ENCODE data around the gene ADCK2. TPM values are rescaled to one million over a fixed set of nuclear protein-coding genes. Genes with fewer than 3 reads are reported as not detected.
"Not testable (repeated sequence)": the region's sequence is repeated elsewhere in the genome, so short reads cannot be mapped to it uniquely, and the experiment has no call there.

ADCK2 gene
- total RNA-seq, 1 experiment from 2014 or later, result 16.8 TPM

- Histone ChIP-seq H3K4me3 (ENCODE audit: low read length) (peak overlapping the region; percentile 77), H3K27me3 (ENCODE audit: low read length) (no peaks in the 10 kb centered on the region), H3K9me2 (replicated peaks; ENCODE audit: insufficient read depth, low read length) (no peaks in the 10 kb centered on the region), H3K4me2 (ENCODE audit: low read depth, low read length, poor library complexity, severe bottlenecking) (peak overlapping the region; percentile 94), H3K79me2 (ENCODE audit: low read length) (peaks cover 20% of the 10 kb centered on the region), H2AFZ (ENCODE audit: low read length) (0 out of 2 replicates have a peak overlapping the region, but pooled peaks have one; percentile 34), H3K9ac (ENCODE audit: low read length) (peak overlapping the region; percentile 88), H3K9me3 (ENCODE audit: low read length) (no peaks in the 10 kb centered on the region), H3K27ac (ENCODE audit: low read length) (peak overlapping the region; percentile 87), H3K4me1 (ENCODE audit: low read length) (peaks cover 56% of the 10 kb centered on the region), H3K36me3 (ENCODE audit: insufficient read depth, low read length) (peaks cover 6% of the 10 kb centered on the region; the same call in 1 of the 2 replicates), H4K20me1 (ENCODE audit: insufficient read depth, low read depth, low read length) (no peaks in the 10 kb centered on the region)
- DNase-seq, result peak; percentile 66
Measured at GRCh38 chr7:140674899-140675701, 2.4 kb downstream of the ADCK2 start.

GRCh38 chr7:140675726-140676125, 3.0 kb downstream of the ADCK2 start:
- Histone ChIP-seq H2AFZ (ENCODE audit: low read length) (0 out of 2 replicates have a peak overlapping the region, but pooled peaks have one; percentile 34), H4K20me1 (ENCODE audit: insufficient read depth, low read depth, low read length) (no peaks in the 10 kb centered on the region), H3K9me3 (ENCODE audit: low read length) (no peaks in the 10 kb centered on the region), H3K27me3 (ENCODE audit: low read length) (no peaks in the 10 kb centered on the region), H3K4me3 (ENCODE audit: low read length) (peak overlapping the region; percentile 77), H3K9me2 (replicated peaks; ENCODE audit: insufficient read depth, low read length) (no peaks in the 10 kb centered on the region), H3K4me1 (ENCODE audit: low read length) (peaks cover 56% of the 10 kb centered on the region), H3K4me2 (ENCODE audit: low read depth, low read length, poor library complexity, severe bottlenecking) (peak overlapping the region; percentile 94), H3K79me2 (ENCODE audit: low read length) (peaks cover 20% of the 10 kb centered on the region), H3K27ac (ENCODE audit: low read length) (peak overlapping the region; percentile 87), H3K9ac (ENCODE audit: low read length) (peak overlapping the region; percentile 40), H3K36me3 (ENCODE audit: insufficient read depth, low read length) (peaks cover 6% of the 10 kb centered on the region; the same call in 1 of the 2 replicates)
- DNase-seq, result no peak

- Histone ChIP-seq H2AFZ (ENCODE audit: low read length) (no peak overlapping the region; the same call in 1 of the 2 replicates), H3K4me2 (ENCODE audit: low read depth, low read length, poor library complexity, severe bottlenecking) (peak overlapping the region; percentile 94), H4K20me1 (ENCODE audit: insufficient read depth, low read depth, low read length) (no peaks in the 10 kb centered on the region), H3K27me3 (ENCODE audit: low read length) (no peaks in the 10 kb centered on the region), H3K9me3 (ENCODE audit: low read length) (no peaks in the 10 kb centered on the region), H3K27ac (ENCODE audit: low read length) (peak overlapping the region; percentile 87), H3K9me2 (replicated peaks; ENCODE audit: insufficient read depth, low read length) (no peaks in the 10 kb centered on the region), H3K4me3 (ENCODE audit: low read length) (peak overlapping the region; percentile 77; the same call in 1 of the 2 replicates), H3K4me1 (ENCODE audit: low read length) (peaks cover 56% of the 10 kb centered on the region), H3K79me2 (ENCODE audit: low read length) (peaks cover 20% of the 10 kb centered on the region), H3K9ac (ENCODE audit: low read length) (peak overlapping the region; percentile 40), H3K36me3 (ENCODE audit: insufficient read depth, low read length) (peaks cover 6% of the 10 kb centered on the region; the same call in 1 of the 2 replicates)
- DNase-seq, result peak; percentile 87
Measured at GRCh38 chr7:140676306-140676705, 3.6 kb downstream of the ADCK2 start.

- DNase-seq; H3K9ac ChIP-seq (ENCODE audit: low read length); H3K27me3 ChIP-seq (ENCODE audit: low read length); H3K36me3 ChIP-seq (ENCODE audit: insufficient read depth, low read length); H2AFZ ChIP-seq (ENCODE audit: low read length); H3K9me3 ChIP-seq (ENCODE audit: low read length); H4K20me1 ChIP-seq (ENCODE audit: insufficient read depth, low read depth, low read length); H3K9me2 ChIP-seq (replicated peaks; ENCODE audit: insufficient read depth, low read length): not testable (repeated sequence)
- Histone ChIP-seq H3K27ac (ENCODE audit: low read length) (peak overlapping the region; percentile 87), H3K4me2 (ENCODE audit: low read depth, low read length, poor library complexity, severe bottlenecking) (peak overlapping the region; percentile 94), H3K4me3 (ENCODE audit: low read length) (0 out of 2 replicates have a peak overlapping the region, but pooled peaks have one; percentile 5), H3K4me1 (ENCODE audit: low read length) (peaks cover 55% of the 10 kb centered on the region), H3K79me2 (ENCODE audit: low read length) (peaks cover 20% of the 10 kb centered on the region)
Measured at GRCh38 chr7:140676956-140677355, 4.2 kb downstream of the ADCK2 start.

- Histone ChIP-seq H4K20me1 (ENCODE audit: insufficient read depth, low read depth, low read length) (no peaks in the 10 kb centered on the region), H3K4me1 (ENCODE audit: low read length) (peaks cover 50% of the 10 kb centered on the region), H3K9me2 (replicated peaks; ENCODE audit: insufficient read depth, low read length) (no peaks in the 10 kb centered on the region), H3K79me2 (ENCODE audit: low read length) (peaks cover 20% of the 10 kb centered on the region), H3K4me3 (ENCODE audit: low read length) (peak overlapping the region; percentile 8; the same call in 1 of the 2 replicates), H3K9me3 (ENCODE audit: low read length) (no peaks in the 10 kb centered on the region), H3K9ac (ENCODE audit: low read length) (peak overlapping the region; percentile 31; the same call in 1 of the 2 replicates), H2AFZ (ENCODE audit: low read length) (no peak overlapping the region), H3K27me3 (ENCODE audit: low read length) (no peaks in the 10 kb centered on the region), H3K27ac (ENCODE audit: low read length) (peak overlapping the region; percentile 87), H3K36me3 (ENCODE audit: insufficient read depth, low read length) (peaks cover 6% of the 10 kb centered on the region; the same call in 1 of the 2 replicates), H3K4me2 (ENCODE audit: low read depth, low read length, poor library complexity, severe bottlenecking) (peak overlapping the region; percentile 49)
- peak; percentile 65 for DNase-seq
Measured at GRCh38 chr7:140677496-140677895, 4.8 kb downstream of the ADCK2 start.

- H3K27me3 ChIP-seq (ENCODE audit: low read length), result no peaks in the 10 kb centered on the region
- H4K20me1 ChIP-seq (ENCODE audit: insufficient read depth, low read depth, low read length), result no peaks in the 10 kb centered on the region
- DNase-seq, result no peak
- peaks cover 48% of the 10 kb centered on the region for H3K4me1 ChIP-seq (ENCODE audit: low read length)
- peaks cover 6% of the 10 kb centered on the region; the same call in 1 of the 2 replicates for H3K36me3 ChIP-seq (ENCODE audit: insufficient read depth, low read length)
- peak overlapping the region; percentile 87 for H3K27ac ChIP-seq (ENCODE audit: low read length)
- H3K9ac ChIP-seq (ENCODE audit: low read length), result peak overlapping the region; percentile 31; the same call in 1 of the 2 replicates
- no peak overlapping the region for H2AFZ ChIP-seq (ENCODE audit: low read length)
- no peaks in the 10 kb centered on the region for H3K9me2 ChIP-seq (replicated peaks; ENCODE audit: insufficient read depth, low read length)
- no peaks in the 10 kb centered on the region for H3K9me3 ChIP-seq (ENCODE audit: low read length)
- peak overlapping the region; percentile 8; the same call in 1 of the 2 replicates for H3K4me3 ChIP-seq (ENCODE audit: low read length)
- no peak overlapping the region for H3K4me2 ChIP-seq (ENCODE audit: low read depth, low read length, poor library complexity, severe bottlenecking)
- peaks cover 20% of the 10 kb centered on the region for H3K79me2 ChIP-seq (ENCODE audit: low read length)
Measured at GRCh38 chr7:140678081-140678815, 5.5 kb downstream of the ADCK2 start.

GRCh38 chr7:140678816-140679130, 6.0 kb downstream of the ADCK2 start:
- Histone ChIP-seq H3K4me1 (ENCODE audit: low read length) (peaks cover 43% of the 10 kb centered on the region), H2AFZ (ENCODE audit: low read length) (no peak overlapping the region), H3K4me3 (ENCODE audit: low read length) (no peak overlapping the region), H3K9ac (ENCODE audit: low read length) (no peak overlapping the region), H3K79me2 (ENCODE audit: low read length) (peaks cover 18% of the 10 kb centered on the region), H3K9me2 (replicated peaks; ENCODE audit: insufficient read depth, low read length) (no peaks in the 10 kb centered on the region), H3K27me3 (ENCODE audit: low read length) (no peaks in the 10 kb centered on the region), H3K4me2 (ENCODE audit: low read depth, low read length, poor library complexity, severe bottlenecking) (no peak overlapping the region), H4K20me1 (ENCODE audit: insufficient read depth, low read depth, low read length) (no peaks in the 10 kb centered on the region), H3K27ac (ENCODE audit: low read length) (no peak overlapping the region), H3K9me3 (ENCODE audit: low read length) (no peaks in the 10 kb centered on the region), H3K36me3 (ENCODE audit: insufficient read depth, low read length) (peaks cover 6% of the 10 kb centered on the region; the same call in 1 of the 2 replicates)
- DNase-seq, result no peak

GRCh38 chr7:140679186-140679585, 6.4 kb downstream of the ADCK2 start:
- H3K36me3 ChIP-seq (ENCODE audit: insufficient read depth, low read length), result peaks cover 6% of the 10 kb centered on the region; the same call in 1 of the 2 replicates

More at GRCh38 chr7:140679186-140679585, 6.4 kb downstream of the ADCK2 start:
- Histone ChIP-seq H3K9me2 (replicated peaks; ENCODE audit: insufficient read depth, low read length) (no peaks in the 10 kb centered on the region), H3K9ac (ENCODE audit: low read length) (no peak overlapping the region), H4K20me1 (ENCODE audit: insufficient read depth, low read depth, low read length) (no peaks in the 10 kb centered on the region), H3K79me2 (ENCODE audit: low read length) (peaks cover 17% of the 10 kb centered on the region), H3K9me3 (ENCODE audit: low read length) (no peaks in the 10 kb centered on the region), H3K27ac (ENCODE audit: low read length) (no peak overlapping the region), H3K4me1 (ENCODE audit: low read length) (peaks cover 39% of the 10 kb centered on the region), H3K27me3 (ENCODE audit: low read length) (no peaks in the 10 kb centered on the region), H3K4me3 (ENCODE audit: low read length) (no peak overlapping the region), H3K4me2 (ENCODE audit: low read depth, low read length, poor library complexity, severe bottlenecking) (no peak overlapping the region), H2AFZ (ENCODE audit: low read length) (no peak overlapping the region)
- DNase-seq, result no peak
